Activated gamma-delta T cell treated with anti-CD3 and anti-CD28 coated beads, Interleukin-2, amount 50 U/mL, for 16 hours (primary cell): ENCODE results near the gene NOLC1.
A peak's percentile ranks its signal among the peaks of the same experiment; 100 is the strongest.

Source experiments
- DNase-seq: peaks from one replicate; pipeline ENCODE4 v3.0.0-alpha.2; 2020; ENCODE audit warnings: low read depth

The NOLC1 gene

DNA sequence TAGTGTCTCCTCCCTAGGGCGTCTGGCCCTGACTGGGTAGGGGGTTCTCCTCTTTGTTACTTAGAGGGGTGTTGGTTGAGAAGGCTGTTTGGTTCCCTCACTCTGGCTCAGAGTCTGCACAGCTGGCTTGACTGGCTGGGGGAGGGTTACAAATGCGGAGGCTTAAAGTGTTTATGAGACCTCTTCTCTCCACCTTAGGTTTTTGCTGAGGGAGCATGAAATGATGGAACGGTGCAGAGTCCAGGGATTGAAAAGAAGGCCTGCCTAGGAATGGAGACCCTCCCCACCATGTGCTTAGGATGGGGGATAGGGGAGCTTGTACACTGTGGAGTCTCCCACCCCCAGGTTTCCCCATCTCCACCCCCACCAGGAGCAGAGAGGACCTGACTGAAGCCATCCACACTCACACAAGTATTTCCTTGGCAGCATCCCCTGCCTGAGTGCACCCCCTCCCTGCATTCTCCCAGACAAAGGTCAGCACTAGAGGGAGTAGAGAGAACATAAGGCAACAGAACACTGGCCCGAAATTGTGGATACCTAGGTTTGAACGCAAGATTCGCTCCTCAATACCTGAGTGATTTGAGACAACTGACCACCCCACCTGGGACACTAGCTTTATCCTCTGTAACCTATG lies 30.3 kb upstream of the NOLC1 start:
- no peak for DNase-seq

DNA sequence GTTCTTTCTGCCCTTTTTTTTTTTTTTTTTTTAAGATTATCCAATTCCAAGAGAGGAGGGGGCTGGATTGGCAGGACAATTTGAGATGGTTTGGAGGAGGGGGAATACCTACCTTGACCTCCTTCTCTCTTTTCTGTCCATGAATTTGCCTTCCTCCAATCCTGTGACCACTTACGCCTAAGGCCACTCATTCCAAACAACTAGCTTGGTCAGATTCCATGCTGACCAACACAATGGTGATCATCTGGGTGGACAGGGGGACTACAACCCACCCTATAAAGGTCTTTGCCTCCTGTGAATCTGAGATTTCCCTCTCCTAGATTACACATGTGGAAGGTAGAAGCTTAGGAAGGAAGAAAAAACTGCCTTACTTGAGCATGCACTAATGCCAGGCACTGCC lies 29.7 kb upstream of the NOLC1 start:
- no peak for DNase-seq

DNA sequence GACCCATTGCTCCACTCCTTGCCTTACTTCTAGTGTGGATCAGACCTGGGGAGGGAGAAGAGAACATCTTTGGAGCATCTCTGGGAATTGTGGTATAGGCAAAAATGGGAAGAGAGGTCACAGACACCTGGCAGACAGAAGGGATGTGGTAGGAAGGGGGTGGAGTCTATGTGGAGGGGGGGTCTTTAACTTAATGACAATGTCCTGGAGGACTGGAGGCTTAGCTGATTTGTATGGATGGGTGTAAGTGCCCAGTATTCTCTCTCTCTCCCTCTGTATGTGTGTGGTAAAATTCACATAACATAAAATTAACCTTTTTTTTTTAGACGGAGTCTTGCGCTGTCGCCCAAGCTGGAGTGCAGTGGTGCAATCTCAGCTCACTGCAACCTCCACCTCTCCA lies 29.0 kb upstream of the NOLC1 start:
- DNase-seq = no peak

DNA sequence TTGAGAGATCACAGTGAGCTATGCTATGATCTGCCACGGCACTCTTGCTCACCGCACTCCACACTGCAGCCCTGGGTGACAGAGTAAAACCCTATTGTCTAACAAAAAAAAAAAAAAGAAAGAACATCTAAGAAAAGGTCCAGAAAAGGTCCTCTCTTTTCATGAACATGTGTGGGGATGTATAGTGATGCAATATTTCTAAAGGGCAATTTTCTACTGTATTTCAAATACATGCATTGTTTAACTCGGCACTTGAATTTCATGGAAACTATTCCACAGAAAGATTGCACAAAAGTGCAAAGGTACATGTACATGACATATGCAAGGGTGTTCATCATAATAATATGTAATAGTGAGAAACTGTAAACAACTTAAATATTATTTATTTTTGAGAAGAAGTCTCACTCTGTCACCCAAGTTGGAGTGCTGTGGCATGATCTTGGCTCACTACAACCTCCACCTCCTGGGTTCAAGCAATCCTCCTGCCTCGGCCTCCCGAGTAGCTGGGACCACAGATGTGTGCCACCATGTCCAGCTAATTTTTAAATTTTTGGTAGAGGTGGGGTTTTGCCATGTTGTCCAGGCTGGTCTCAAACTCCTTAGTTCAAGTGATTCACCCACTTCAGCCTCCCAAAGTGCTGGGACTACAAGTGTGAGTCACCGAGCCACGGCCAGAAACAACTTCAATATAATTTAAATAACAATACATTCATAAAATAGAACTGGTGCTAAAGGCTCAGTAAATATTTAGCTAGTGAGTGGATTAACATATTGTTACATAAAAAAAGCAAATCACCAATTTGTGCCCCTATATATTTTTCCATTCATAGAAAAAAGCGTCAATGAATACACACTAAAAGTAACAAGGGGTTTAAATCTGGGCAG lies 20.7 kb upstream of the NOLC1 start:
- DNase-seq = no peak

DNA sequence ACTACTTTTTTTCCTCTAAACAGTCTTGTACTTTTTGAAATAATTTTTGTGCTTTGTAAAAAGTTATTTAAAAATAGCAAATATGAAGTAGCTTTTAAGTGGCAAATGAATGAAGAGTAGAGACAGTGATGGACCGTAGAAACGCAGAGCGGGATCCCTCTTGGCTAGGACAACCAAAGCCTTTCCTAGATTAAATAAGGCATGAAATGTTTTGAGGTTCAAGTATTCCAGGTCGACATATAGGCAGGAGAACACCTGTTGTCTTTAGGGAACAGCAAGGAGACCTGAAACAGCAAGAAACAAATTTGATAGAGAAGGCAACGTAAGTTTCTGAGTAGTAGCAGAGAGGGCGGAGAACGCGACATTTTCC lies 20.0 kb upstream of the NOLC1 start:
- DNase-seq = no peak

DNA sequence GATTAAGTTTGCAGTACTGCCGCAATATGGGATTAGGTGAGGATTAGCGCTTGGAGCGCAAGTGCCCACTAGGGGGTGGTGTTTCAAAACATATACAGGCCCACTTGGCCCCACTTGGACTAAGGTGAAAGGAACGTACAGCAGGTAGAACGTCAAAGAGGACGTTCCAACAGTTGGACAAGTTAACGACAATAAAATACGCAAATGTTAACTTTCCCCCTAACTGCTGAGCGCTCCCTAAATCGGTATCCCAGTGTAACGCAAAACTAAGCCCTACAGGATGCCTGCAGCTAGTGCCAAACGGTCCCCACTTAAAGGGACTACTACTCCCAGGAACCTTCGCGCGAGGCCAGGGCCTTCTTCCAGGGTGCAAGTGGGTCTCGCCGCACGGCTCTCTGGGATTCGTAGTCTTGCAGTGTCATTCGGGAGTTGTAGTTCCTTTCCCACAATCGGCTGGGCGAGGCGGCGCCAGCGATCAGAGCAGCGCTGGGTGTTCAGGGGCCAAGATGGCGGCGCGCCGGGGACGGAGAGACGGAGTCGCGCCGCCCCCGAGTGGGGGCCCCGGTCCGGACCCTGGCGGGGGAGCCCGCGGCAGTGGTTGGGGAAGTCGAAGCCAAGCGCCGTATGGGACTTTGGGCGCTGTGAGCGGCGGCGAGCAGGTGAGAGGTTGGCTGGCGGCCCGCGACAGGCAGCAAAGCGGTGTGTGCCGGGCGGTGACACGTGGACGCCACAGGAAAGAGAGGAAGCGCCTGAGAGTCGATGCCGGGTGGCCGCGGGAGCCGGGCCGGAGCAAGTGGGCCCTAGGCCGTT lies 19.4 kb upstream of the NOLC1 start, which contains the start of gene PPRC1:
TSS of gene PPRC1 (plus strand) at position 478 of the 810 bp plus-strand sequence. CDS start at position 507, 29 bp downstream.
- peak; percentile 96 for DNase-seq

DNA sequence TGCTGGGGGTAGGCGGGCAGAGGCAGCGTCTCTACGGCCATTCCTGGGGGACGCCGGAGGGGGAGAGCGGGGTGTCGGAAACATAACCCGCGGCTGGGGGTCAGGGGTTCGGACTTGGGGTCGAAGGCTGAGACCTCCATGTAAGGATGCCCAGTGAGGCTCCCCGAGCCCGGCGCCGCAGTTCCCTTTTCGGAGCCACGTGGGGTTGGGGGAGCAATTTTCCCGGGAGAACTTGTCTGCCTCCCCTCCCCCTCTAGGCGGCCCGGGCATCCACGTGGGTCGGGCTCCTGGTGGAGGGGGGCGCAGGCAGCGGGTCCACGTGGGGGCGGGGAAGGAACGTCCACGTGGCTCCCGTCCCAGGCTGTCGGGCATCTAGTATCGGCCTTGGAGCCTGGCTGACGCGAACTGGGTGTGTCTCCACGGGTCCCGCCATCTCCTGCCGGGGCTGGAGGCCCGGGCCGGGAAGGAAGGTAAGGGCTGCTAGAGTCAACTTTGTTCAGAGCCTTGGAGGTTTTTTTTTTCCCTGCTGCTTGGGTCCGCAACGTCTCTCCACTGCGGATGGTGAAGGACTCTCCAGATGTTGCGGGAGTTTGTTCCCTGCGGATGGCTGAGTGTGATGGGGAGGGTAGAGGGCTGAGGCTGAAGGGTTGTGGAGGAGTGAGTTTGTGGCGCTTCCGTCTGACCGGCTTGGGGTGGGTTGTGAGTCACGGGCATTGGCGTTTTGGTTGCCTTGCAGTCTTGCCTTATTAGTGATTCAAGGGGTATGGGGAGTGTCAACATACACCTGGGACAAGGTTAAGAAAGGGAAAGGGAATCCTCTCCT lies 18.6 kb upstream of the NOLC1 start:
- DNase-seq = peak; percentile 38

DNA sequence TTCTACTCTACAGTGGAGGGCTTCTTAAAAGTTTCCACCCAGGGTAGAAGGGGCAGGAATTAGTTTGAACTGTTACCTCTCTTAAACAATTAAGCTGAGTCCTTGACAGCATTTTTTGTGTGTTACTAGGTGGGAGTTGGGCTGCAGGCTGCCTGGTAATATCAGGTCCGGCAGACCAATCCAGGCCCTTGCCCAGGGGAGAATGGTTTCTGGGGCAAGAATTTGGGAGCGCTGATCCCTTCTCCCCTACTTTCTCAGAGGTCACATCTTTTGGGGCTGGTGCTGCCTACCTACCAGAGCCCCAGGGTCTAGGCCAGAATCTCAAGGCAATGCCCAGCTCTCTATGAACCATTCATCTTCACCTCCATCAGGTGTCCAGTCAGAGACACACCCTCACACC lies 17.8 kb upstream of the NOLC1 start:
- DNase-seq = no peak

DNA sequence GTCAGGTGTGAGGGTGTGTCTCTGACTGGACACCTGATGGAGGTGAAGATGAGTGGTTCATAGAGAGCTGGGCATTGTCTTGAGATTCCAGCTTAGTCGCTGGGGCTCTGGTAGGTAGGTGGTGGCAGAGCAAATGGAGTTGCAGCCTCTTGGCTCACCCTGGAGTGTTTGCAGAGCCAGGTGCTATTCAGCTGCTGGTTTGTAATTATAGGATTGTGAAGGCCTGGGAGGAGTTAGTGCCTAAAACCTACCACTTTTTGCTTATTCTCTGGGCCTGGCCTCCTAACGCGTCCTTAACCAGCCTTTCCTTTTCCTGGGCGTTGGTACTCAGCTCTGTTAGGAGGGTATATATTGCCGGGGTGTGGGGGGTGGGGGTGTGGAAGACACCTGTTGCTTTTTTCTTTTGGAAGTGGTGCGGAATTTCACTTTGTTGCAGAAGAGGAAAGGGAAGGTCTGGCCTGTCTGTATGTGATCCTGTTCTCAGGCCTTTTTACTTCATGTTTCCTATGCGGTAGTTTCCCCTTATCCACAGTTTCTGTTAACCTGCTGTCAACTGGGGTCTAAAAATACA lies 16.1 kb upstream of the NOLC1 start:
- DNase-seq = no peak

DNA sequence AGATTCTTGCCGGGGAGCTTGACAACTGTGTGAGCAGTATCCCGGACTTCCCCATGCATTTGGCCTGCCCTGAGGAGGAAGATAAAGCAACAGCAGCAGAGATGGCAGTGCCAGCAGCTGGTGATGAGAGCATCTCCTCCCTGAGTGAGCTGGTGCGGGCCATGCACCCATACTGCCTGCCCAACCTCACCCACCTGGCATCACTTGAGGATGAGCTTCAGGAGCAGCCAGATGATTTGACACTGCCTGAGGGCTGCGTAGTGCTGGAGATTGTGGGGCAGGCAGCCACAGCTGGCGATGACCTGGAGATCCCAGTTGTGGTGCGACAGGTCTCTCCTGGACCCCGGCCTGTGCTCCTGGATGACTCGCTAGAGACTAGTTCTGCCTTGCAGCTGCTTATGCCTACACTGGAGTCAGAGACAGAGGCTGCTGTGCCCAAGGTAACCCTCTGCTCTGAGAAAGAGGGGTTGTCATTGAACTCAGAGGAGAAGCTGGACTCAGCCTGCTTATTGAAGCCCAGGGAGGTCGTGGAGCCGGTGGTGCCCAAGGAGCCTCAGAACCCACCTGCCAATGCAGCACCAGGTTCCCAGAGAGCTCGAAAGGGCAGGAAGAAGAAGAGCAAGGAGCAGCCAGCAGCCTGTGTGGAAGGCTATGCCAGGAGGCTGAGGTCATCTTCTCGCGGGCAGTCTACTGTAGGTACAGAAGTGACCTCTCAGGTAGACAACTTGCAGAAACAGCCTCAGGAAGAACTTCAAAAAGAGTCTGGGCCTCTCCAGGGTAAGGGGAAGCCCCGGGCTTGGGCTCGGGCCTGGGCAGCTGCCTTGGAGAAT lies 12.7 kb upstream of the NOLC1 start:
- no peak for DNase-seq

DNA sequence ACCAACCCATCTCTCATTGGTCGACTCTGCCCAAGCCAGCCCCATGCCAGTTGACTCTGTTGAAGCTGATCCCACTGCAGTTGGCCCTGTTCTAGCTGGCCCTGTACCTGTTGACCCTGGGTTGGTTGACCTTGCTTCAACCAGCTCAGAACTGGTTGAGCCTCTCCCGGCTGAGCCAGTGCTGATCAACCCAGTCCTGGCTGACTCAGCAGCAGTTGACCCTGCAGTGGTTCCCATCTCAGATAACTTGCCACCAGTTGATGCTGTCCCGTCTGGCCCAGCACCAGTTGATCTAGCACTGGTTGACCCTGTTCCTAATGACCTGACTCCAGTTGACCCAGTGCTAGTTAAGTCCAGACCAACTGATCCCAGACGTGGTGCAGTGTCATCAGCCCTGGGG lies 12.0 kb upstream of the NOLC1 start:
- DNase-seq = no peak

DNA sequence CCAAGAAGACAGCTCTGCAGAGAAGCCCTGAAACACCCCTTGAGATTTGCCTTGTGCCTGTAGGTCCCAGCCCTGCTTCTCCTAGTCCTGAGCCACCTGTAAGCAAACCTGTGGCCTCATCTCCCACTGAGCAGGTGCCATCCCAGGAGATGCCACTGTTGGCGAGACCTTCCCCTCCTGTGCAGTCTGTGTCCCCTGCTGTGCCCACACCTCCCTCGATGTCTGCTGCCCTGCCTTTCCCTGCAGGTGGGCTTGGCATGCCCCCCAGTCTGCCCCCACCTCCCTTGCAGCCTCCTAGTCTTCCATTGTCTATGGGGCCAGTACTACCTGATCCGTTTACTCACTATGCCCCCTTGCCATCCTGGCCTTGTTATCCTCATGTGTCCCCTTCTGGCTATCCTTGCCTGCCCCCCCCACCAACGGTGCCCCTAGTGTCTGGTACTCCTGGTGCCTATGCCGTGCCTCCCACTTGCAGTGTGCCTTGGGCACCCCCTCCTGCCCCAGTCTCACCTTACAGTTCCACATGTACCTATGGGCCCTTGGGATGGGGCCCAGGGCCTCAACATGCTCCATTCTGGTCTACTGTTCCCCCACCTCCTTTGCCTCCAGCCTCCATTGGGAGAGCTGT lies 11.2 kb upstream of the NOLC1 start:
- DNase-seq = no peak

DNA sequence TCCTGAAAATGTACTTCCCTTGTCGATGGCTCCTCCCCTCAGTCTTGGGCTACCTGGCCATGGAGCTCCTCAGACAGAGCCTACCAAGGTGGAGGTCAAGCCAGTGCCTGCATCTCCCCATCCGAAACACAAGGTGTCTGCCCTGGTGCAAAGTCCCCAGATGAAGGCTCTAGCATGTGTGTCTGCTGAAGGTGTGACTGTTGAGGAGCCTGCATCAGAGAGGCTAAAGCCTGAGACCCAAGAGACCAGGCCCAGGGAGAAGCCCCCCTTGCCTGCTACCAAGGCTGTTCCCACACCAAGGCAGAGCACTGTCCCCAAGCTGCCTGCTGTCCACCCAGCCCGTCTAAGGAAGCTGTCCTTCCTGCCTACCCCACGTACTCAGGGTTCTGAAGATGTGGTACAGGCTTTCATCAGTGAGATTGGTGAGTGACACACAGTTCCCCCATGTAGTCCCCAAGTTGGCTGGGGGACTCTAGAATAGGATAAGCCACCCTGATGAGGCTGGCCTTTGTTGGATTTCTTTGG lies 10.5 kb upstream of the NOLC1 start:
- DNase-seq = no peak

DNA sequence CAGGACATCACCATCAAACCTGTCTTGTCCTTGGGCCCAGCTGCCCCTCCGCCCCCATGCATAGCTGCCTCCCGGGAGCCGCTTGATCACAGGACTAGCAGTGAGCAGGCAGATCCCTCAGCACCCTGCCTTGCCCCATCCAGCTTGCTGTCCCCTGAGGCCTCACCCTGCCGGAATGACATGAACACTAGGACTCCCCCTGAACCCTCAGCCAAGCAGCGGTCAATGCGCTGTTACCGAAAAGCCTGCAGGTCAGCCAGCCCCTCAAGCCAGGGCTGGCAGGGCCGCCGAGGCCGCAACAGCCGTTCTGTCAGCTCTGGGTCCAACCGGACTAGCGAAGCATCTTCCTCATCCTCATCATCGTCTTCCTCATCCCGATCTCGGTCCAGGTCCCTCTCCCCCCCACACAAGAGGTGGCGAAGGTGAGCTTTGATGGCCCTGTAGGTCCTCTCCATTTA lies 5.2 kb upstream of the NOLC1 start:
- no peak for DNase-seq

DNA sequence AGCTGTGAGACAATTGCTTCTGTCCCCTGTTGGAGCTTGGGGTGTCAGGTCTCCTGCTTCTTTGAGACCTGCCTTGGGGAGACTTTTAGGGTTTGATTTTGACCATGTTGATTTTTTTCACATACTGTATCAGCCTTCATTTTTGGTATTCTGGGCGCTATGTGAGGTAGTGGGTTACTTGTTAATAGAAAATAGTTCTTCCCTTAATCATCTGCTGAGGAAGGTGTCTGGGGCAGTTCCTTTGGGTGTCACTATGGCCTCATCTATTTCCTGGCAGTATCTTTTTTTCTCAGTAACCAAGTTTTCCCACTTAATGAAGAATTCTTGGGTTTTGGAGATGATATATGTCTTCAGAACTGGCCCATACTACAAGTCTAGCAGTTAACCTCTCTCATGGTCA lies 4.6 kb upstream of the NOLC1 start:
- no peak for DNase-seq

DNA sequence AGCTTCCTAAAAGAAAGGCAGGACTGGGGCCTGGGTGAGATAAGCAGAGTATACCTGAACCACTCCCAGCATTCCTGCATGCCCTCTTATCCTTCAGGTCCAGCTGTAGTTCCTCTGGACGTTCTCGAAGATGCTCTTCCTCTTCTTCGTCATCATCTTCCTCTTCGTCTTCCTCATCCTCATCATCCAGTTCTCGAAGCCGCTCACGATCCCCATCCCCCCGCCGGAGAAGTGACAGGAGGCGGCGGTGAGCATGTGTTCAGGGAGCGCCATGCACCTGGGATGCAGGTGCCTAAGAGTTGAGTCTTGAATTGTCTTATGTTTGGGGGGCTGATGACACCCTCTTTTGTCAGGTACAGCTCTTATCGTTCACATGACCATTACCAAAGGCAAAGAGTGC lies 3.9 kb upstream of the NOLC1 start:
- no peak for DNase-seq

DNA sequence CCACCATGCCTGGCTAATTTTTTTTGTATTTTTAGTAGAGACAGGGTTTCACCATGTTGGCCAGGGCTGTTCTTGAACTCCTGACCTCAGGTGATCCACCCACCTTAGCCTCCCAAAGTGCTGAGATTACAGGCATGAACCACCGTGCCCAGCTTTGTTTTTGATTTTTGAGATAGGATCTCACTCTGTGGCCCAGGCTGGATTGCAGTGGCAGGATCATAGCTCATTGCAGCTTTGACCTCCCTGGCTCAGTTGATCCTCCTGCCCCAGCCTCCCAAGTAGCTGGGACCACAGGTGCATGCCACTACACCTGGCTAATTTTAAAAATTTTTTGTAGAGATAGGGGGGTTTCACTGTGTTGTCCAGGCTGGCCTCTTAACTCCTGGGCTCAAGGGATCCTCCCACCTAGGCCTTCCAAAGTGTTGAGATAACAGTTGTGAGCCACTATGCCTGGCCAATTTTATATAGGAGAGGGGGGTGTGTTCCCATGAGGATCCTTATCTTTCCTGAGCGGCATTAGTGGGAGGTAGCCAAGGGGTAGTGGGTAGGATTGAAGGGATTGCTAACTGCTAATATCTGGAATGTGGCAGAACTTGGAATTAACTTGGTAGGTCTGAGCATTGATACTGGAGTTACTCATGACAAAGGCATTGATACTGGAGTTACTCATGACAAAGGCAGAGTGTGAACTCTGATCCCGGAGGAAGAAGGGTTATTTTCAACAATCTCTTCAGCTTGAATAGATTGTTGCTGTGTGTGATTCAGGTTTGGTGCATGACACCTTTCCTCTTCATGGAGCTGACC lies 1.0 kb upstream of the NOLC1 start:
- no peak for DNase-seq

DNA sequence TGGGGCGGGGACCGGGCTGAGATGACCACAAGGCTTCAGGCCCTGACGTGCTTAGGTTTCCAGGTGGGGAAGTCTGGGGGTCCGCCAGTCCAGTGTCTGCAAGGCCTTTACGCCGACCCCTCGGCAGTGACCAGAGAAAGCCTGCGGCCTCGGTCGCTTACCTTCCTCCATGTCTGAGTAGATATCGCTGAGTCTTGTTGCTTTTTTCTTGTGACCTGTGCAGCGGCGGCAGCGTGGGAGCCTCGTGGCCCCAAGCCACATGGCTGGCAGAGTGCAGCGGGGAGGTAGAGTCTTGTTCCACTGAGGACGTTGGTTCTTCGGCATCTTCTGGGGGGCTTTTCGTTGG lies 329 bp downstream of the NOLC1 start:
- DNase-seq = peak; percentile 31

DNA sequence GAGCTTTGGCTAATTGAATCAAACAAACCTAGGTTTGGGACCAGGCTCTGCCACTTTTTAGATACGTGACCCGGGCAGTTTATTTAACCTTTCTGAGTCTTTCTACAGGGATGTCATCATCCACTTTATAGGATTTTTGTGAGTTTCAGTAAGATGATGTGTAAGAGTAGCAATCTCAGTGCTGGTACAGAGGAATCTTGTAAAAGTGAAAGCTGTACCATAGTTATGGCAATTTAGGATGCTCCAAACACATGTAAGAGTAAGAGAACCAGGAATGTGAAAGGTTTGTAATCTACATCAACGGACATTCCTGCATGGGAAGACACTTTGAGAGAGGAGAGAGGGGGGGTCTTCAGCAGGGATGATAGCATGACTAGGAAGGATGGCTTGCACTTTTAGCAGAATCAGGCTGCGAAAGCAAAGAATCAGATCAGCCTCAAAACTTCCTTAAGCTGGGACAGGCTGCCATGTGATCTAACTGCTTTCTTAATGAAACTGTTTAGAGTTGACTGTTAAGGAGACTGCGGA lies 968 bp downstream of the NOLC1 start:
- no peak for DNase-seq
